Tibial nerve (tissue), 4 donors: ENCODE data around the gene CDPF1. TPM values are rescaled to one million over a fixed set of nuclear protein-coding genes. Genes with fewer than 3 reads are reported as not detected.
A peak's percentile ranks its signal among the peaks of the same experiment; 100 is the strongest.

ENCODE experiments used
- DNase-seq, 2 donors: peaks; one replicate each; pipeline ENCODE4 v3.0.0-alpha.2; 2019; ENCODE audit warnings: low spot score in 2 of 2
- H3K27ac ChIP-seq, 4 donors: fragments of 200-600 bp; sonication (generic) in 3 of 4; one replicate each; pipeline ENCODE4 v1.5.1; 2017 to 2019; ENCODE audit warnings: mild to moderate bottlenecking in 1 of 4
- H3K27me3 ChIP-seq, 2 donors: fragments of 200-600 bp; sonication (generic) in 1 of 2; one replicate each; pipeline versions ENCODE4 v1.5.1 to v1.6.0; 2017 to 2019
- H3K36me3 ChIP-seq, 3 donors: fragments of 200-600 bp; sonication (generic); one replicate each; pipeline ENCODE4 v1.5.1; 2018 to 2019
- H3K4me1 ChIP-seq, 4 donors: fragments of 200-600 bp; sonication (generic) in 3 of 4; one replicate each; pipeline ENCODE4 v1.5.1; 2017 to 2019
- H3K4me3 ChIP-seq, 4 donors: fragments of 200-600 bp; sonication (generic) in 3 of 4; one replicate each; pipeline ENCODE4 v1.5.1; 2017 to 2019; ENCODE audit warnings: mild to moderate bottlenecking in 1 of 4, moderate library complexity in 1 of 4
- H3K9me3 ChIP-seq, 4 donors: fragments of 200-600 bp; sonication (generic) in 3 of 4; one replicate each; pipeline ENCODE4 v1.5.1; 2017 to 2019
- CTCF ChIP-seq, 5 experiments: fragments of 200-600 bp in 3 of 5; fragments of 450-650 bp in 2 of 5; sonication (generic) in 3 of 5; IDR thresholded peaks; one replicate each; pipeline ENCODE4 v1.5.1; 2016 to 2019; ENCODE audit warnings: antibody characterized with exemption in 5 of 5, mild to moderate bottlenecking in 3 of 5, moderate library complexity in 2 of 5
- EP300 ChIP-seq, 2 donors: sonication (generic); formaldehyde crosslinking; IDR thresholded peaks; one replicate each; pipeline ENCODE4 v1.6.1; 2017; ENCODE audit warnings: antibody characterized with exemption in 2 of 2, mild to moderate bottlenecking in 1 of 2
- POLR2A ChIP-seq, 2 donors: fragments of 450-650 bp; IDR thresholded peaks; one replicate each; pipeline ENCODE4 v1.6.1; 2017; ENCODE audit warnings: antibody characterized with exemption in 2 of 2, mild to moderate bottlenecking in 2 of 2, moderate library complexity in 2 of 2
- WGBS, 2 donors: methylation state at CpG; one replicate each; pipeline ENCODE4 v1.1.5; 2018; 5-methylcytosine and 5-hydroxymethylcytosine counted together
- total RNA-seq, 4 donors: library from RNA; depleted of rRNA; stranded (reverse); fragments of >200 nt; gene quantifications; one replicate each; pipeline ENCODE4 v1.1.0, GENCODE V29; 2016

CDPF1 gene
- total RNA-seq, 4 donors from 2014 or later: 7.5 to 22.5 (median 17.4) TPM

- 57 to 62% methylated on average over 3 to 4 of the region's 4 CpGs for WGBS, 2 donors
- no peak for DNase-seq
- no peaks in the 10 kb centered on the region for H3K27me3 ChIP-seq
- peaks cover 0 to 23% (median 15%) of the 10 kb centered on the region in 4 donors for H3K4me1 ChIP-seq
- H3K9me3 ChIP-seq: peaks cover 0 to 9% (median 0%) of the 10 kb centered on the region in 4 donors
- peak overlapping the region in 3 of 4 donors; percentile 54 to 70 (median 60) for H3K4me3 ChIP-seq
- H3K27ac ChIP-seq: peak overlapping the region in 3 of 4 donors; percentile 89 to 96 (median 94)
- peaks cover 0 to 37% (median 3%) of the 10 kb centered on the region in 3 donors for H3K36me3 ChIP-seq
- TF ChIP-seq CTCF (IDR thresholded peaks at IDR 0.05) (no peak), POLR2A (IDR thresholded peaks at IDR 0.05) (no peak), EP300 (IDR thresholded peaks at IDR 0.05) (no peak)
Observed at GRCh38 chr22:46295277-46295971, 45.3 kb upstream of the CDPF1 start.

- Histone ChIP-seq H3K4me3 (no peak overlapping the region), H3K27me3 (no peaks in the 10 kb centered on the region), H3K4me1 (peaks cover 0 to 23% (median 15%) of the 10 kb centered on the region in 4 donors), H3K27ac (no peak overlapping the region), H3K36me3 (peaks cover 3 to 44% (median 4%) of the 10 kb centered on the region in 3 donors), H3K9me3 (peaks cover 0 to 9% (median 0%) of the 10 kb centered on the region in 4 donors)
- TF ChIP-seq EP300 (IDR thresholded peaks at IDR 0.05) (no peak), CTCF (IDR thresholded peaks at IDR 0.05) (no peak), POLR2A (IDR thresholded peaks at IDR 0.05) (no peak)
- no peak for DNase-seq
- WGBS, 2 donors: 89 to 94% methylated on average over 2 of the region's 2 CpGs
Observed at GRCh38 chr22:46294784-46295183, 44.7 kb upstream of the CDPF1 start.

GRCh38 chr22:46293577-46294260 is 43.6 kb upstream of the CDPF1 start:
- WGBS, 2 donors: 65 to 72% methylated on average over 11 of the region's 11 CpGs
- Histone ChIP-seq H3K36me3 (peaks cover 3 to 54% (median 4%) of the 10 kb centered on the region in 3 donors), H3K4me1 (peaks cover 0 to 23% (median 16%) of the 10 kb centered on the region in 4 donors), H3K27ac (peak overlapping the region in 2 of 4 donors; percentile 35 to 80), H3K9me3 (peaks cover 0 to 9% (median 0%) of the 10 kb centered on the region in 4 donors), H3K4me3 (no peak overlapping the region), H3K27me3 (no peaks in the 10 kb centered on the region)
- DNase-seq: peak in 1 of 2 donors; percentile 52
- peak in 1 of 2 donors; percentile 46 for TF ChIP-seq EP300 (IDR thresholded peaks at IDR 0.05)
- TF ChIP-seq CTCF (IDR thresholded peaks at IDR 0.05): no peak

GRCh38 chr22:46292732-46293131 is 42.6 kb upstream of the CDPF1 start:
- no peak for TF ChIP-seq POLR2A (IDR thresholded peaks at IDR 0.05)
- 71 to 89% methylated on average over 5 to 14 of the region's 14 CpGs for WGBS, 2 donors
- no peak for DNase-seq

GRCh38 chr22:46292173-46292572 is 42.1 kb upstream of the CDPF1 start:
- peak overlapping the region in 1 of 4 donors; percentile 80 for H3K27ac ChIP-seq
- H3K4me1 ChIP-seq: peaks cover 0 to 25% (median 14%) of the 10 kb centered on the region in 4 donors
- H3K27me3 ChIP-seq: no peaks in the 10 kb centered on the region
- H3K4me3 ChIP-seq: no peak overlapping the region
- no peak for TF ChIP-seq EP300 (IDR thresholded peaks at IDR 0.05)
- 80 to 92% methylated on average over 3 of the region's 3 CpGs for WGBS, 2 donors
- H3K9me3 ChIP-seq: peaks cover 0 to 9% (median 0%) of the 10 kb centered on the region in 4 donors
- H3K36me3 ChIP-seq: peaks cover 3 to 70% (median 4%) of the 10 kb centered on the region in 3 donors
- DNase-seq: no peak

More at GRCh38 chr22:46292732-46293131, 42.6 kb upstream of the CDPF1 start:
- H3K4me1 ChIP-seq: peaks cover 0 to 22% (median 18%) of the 10 kb centered on the region in 4 donors
- no peak overlapping the region for H3K4me3 ChIP-seq
- H3K9me3 ChIP-seq: peaks cover 0 to 9% (median 0%) of the 10 kb centered on the region in 4 donors
- peak overlapping the region in 2 of 4 donors; percentile 35 to 80 for H3K27ac ChIP-seq
- H3K36me3 ChIP-seq: peaks cover 3 to 64% (median 4%) of the 10 kb centered on the region in 3 donors
- no peaks in the 10 kb centered on the region for H3K27me3 ChIP-seq
